Activated naive CD8-positive, alpha-beta T cell treated with anti-CD3 and anti-CD28 coated beads, Interleukin-2, amount 50 U/mL, for 24 hours (primary cell): Measurements from ENCODE around the gene METTL13.

Experiments
- ATAC-seq: fragments of 150-1000 bp; cut with Tn5 transposase; one replicate; pipeline ENCODE4 v1.10.0; 2021
- DNase-seq: peaks from one replicate; pipeline ENCODE4 v3.0.0; 2021
- H3K27ac Mint-ChIP-seq: one replicate; pipeline ENCODE4 v1.8.0; 2021; ENCODE audit warnings: mild to moderate bottlenecking, mixed read lengths
- H3K27me3 Mint-ChIP-seq: one replicate; pipeline ENCODE4 v1.8.0; 2021; ENCODE audit warnings: mixed read lengths
- H3K36me3 Mint-ChIP-seq: one replicate; pipeline ENCODE4 v1.8.0; 2021; ENCODE audit warnings: low read depth, mixed read lengths
- H3K4me1 Mint-ChIP-seq: one replicate; pipeline ENCODE4 v1.8.0; 2021; ENCODE audit warnings: mixed read lengths
- H3K4me3 Mint-ChIP-seq: one replicate; pipeline ENCODE4 v1.8.0; 2021; ENCODE audit warnings: mild to moderate bottlenecking, moderate library complexity, mixed read lengths
- H3K9me3 Mint-ChIP-seq: one replicate; pipeline ENCODE4 v1.8.0; 2021; ENCODE audit warnings: mixed read lengths

The METTL13 gene

DNA sequence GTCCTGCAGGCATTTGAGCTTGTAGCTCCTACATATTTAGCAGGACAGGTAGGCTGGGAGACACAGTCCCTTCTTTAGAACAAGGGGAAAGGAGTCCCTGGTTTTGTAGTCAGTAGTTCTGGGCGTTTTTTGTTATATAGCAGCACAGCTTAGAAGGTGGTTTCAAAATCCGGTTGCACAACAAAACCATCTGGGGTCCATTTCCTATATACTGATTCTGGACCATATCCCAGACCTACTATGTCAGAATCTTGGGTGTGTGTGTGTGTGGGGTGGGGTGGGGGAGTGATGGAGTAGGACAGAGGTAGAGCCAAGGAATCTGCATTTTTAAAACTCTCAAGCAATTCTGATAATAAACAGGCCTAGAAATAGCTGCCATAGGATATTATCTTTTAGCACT is 21.6 kb downstream of the METTL13 start:
- ATAC-seq (no peak), DNase-seq (no peak)
- H3K27ac Mint-ChIP-seq = no peak overlapping the region
- H3K9me3 Mint-ChIP-seq = no peaks in the 10 kb centered on the region
- no peak overlapping the region for H3K4me3 Mint-ChIP-seq
- no peaks in the 10 kb centered on the region for H3K27me3 Mint-ChIP-seq
- H3K36me3 Mint-ChIP-seq = peaks cover 8% of the 10 kb centered on the region
- peaks cover 15% of the 10 kb centered on the region for H3K4me1 Mint-ChIP-seq

DNA sequence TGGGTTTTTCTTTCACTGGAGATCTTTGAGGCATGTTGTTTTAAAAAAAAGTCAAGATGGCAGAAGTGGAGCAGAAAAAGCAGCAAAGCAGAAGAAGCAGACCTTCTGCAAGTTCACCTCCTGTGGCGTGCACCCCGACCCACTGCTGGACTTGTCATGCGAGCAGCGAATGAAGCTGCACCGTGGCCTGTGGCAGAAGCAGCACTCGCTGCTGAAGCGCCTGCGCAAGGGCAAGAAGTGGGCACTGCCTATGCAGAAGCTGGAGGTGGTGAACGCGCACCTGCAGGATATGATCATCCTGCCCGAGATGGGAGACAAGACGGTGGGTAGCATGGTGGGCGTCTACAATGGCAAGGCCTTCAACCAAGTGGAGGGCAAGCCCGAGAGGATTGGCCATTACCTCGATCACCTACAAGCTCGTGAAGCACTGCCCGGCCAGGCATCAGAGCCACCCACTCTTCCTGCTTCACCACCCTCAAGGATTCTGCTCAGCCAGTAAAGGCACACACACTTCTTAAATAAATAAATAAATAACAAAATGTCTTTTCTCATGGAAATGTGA is 22.1 kb downstream of the METTL13 start:
- peaks cover 4% of the 10 kb centered on the region for H3K36me3 Mint-ChIP-seq
- no peaks in the 10 kb centered on the region for H3K27me3 Mint-ChIP-seq
- H3K4me3 Mint-ChIP-seq = no peak overlapping the region
- H3K27ac Mint-ChIP-seq = no peak overlapping the region
- ATAC-seq = no peak
- H3K9me3 Mint-ChIP-seq = no peaks in the 10 kb centered on the region
- H3K4me1 Mint-ChIP-seq = peaks cover 15% of the 10 kb centered on the region
- no peak for DNase-seq

DNA sequence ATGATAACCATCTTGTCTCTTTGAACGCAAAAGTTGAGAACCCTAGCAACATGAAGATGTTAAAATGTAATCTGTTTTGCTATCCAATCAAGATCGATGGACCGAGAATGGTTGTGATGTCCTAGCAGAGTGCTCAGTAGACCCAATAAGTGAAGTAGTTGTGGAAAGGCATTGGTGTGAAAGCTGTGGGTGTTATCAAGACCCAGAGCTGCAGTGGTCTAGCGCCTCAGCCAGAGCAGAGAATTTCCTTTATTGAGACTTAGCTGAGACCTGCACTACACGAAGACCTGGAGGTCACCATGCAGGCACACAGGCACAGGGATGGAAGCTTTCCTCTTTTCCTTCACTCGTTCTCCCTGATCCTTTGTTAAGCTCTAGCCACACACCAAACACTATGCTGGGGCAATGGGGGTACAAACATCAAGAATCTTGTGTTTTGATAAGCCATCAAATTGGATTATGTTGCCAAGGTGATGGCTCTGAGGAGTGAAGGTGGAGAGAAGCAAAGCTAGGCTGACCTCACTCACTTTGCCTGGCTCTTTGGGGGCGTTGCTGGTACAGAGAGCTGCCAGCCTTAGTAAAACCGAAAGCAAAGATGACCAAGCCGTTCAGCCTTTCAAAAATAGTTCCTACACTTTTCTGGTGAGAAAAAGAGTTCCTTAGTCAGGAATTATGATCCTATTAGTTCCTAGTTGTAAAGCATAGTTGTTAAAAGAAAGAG is 24.1 kb downstream of the METTL13 start:
- ATAC-seq (peak; percentile 68), DNase-seq (no peak)
- H3K36me3 Mint-ChIP-seq = no peaks in the 10 kb centered on the region
- H3K4me1 Mint-ChIP-seq = peaks cover 15% of the 10 kb centered on the region
- H3K4me3 Mint-ChIP-seq = no peak overlapping the region
- H3K27me3 Mint-ChIP-seq = peaks cover 2% of the 10 kb centered on the region
- no peaks in the 10 kb centered on the region for H3K9me3 Mint-ChIP-seq
- no peak overlapping the region for H3K27ac Mint-ChIP-seq

DNA sequence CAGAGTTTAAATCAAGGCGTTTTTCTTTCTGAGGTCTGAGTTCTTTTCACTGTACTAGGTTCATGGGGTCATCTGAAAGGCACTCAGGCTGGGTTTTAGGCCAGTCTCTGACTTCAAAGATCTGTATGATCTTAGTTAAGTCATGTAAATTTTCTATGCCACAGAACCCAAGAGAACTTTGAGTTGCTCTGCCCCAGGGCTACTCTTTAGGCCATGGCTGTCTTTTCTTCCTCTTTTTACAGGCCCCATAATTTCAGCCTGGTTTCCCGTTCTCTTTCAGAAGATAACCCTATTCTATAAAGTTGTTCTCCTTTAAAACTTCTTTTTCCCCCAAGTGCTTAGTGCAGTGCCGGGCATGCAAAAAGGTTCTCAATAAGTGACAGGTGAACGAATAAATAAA is 26.1 kb downstream of the METTL13 start:
- H3K9me3 Mint-ChIP-seq = no peaks in the 10 kb centered on the region
- DNase-seq = no peak
- peaks cover 2% of the 10 kb centered on the region for H3K27me3 Mint-ChIP-seq
- H3K4me1 Mint-ChIP-seq = peaks cover 12% of the 10 kb centered on the region
- no peaks in the 10 kb centered on the region for H3K36me3 Mint-ChIP-seq
- H3K4me3 Mint-ChIP-seq = no peak overlapping the region
- H3K27ac Mint-ChIP-seq = no peak overlapping the region
- ATAC-seq = no peak

DNA sequence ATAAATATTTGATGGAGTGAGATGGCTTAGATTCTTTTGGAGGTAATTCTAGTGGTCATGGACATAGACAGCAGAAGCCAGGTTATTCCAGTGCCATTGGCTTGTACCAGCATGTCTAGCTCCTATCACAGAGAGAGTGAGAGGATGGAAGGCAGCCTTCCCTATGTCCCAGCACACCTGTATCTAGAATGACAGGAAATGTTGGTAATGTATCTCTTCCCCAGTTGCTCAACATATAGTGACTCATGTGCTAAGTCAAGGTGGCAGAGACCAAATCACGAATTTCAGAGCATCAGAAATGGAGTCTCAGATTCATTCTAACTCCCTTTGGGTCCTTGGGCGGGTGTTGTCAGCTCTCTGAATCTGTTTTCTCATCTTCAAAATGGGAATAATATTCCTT is 28.4 kb downstream of the METTL13 start:
- no peak for ATAC-seq
- H3K27ac Mint-ChIP-seq = no peak overlapping the region
- no peaks in the 10 kb centered on the region for H3K36me3 Mint-ChIP-seq
- no peak overlapping the region for H3K4me3 Mint-ChIP-seq
- peaks cover 2% of the 10 kb centered on the region for H3K27me3 Mint-ChIP-seq
- H3K4me1 Mint-ChIP-seq = peaks cover 14% of the 10 kb centered on the region
- no peaks in the 10 kb centered on the region for H3K9me3 Mint-ChIP-seq
- DNase-seq = no peak

DNA sequence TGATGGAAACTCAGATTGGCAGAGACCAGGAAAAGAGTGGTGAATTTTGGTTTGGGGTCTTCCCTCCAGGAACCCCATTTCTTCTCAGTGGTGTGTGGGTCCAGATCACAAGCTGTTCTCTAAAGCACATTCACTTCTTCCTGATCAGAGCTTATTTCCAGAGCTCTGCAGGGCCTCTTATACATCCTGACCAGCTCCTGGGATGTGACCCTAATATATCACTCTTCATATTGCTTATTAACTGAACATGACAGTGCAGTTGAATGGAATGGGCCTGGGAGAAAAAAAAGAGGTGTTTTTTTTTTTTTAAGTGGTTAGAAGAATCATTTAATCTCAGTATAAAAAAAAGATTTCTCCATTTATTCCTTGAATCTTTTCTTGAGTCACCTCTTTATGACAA is 30.2 kb downstream of the METTL13 start:
- no peak overlapping the region for H3K4me3 Mint-ChIP-seq
- ATAC-seq = no peak

DNA sequence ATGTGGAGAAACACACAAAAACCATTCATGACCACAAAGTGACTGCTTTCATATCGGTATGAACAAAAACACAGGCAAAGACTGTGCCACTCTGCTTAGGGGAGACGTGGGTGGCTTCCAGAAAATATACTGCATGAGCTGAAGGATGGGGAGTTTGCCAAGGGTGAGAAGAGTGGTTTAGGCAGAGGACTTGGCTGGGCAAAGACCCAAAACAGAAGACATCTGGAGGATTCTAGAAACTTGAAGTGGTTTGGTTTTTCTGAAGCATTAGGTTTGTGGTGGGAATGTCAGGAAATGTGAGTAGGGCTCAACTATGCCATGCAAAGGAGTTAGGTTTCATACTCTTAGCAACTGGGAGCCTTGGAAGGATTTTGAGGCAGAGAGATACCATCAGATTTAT is 33.2 kb downstream of the METTL13 start:
- Mint-ChIP-seq H3K9me3 (no peaks in the 10 kb centered on the region), H3K36me3 (no peaks in the 10 kb centered on the region), H3K27ac (no peak overlapping the region), H3K4me1 (peaks cover 18% of the 10 kb centered on the region), H3K4me3 (no peak overlapping the region), H3K27me3 (peaks cover 2% of the 10 kb centered on the region)
- ATAC-seq = no peak
- DNase-seq = no peak

More for the DNA sequence above, 30.2 kb downstream of the METTL13 start:
- H3K4me1 Mint-ChIP-seq = peaks cover 2% of the 10 kb centered on the region
- H3K36me3 Mint-ChIP-seq = no peaks in the 10 kb centered on the region
- peaks cover 2% of the 10 kb centered on the region for H3K27me3 Mint-ChIP-seq
- DNase-seq = no peak
- no peaks in the 10 kb centered on the region for H3K9me3 Mint-ChIP-seq
- H3K27ac Mint-ChIP-seq = no peak overlapping the region

DNA sequence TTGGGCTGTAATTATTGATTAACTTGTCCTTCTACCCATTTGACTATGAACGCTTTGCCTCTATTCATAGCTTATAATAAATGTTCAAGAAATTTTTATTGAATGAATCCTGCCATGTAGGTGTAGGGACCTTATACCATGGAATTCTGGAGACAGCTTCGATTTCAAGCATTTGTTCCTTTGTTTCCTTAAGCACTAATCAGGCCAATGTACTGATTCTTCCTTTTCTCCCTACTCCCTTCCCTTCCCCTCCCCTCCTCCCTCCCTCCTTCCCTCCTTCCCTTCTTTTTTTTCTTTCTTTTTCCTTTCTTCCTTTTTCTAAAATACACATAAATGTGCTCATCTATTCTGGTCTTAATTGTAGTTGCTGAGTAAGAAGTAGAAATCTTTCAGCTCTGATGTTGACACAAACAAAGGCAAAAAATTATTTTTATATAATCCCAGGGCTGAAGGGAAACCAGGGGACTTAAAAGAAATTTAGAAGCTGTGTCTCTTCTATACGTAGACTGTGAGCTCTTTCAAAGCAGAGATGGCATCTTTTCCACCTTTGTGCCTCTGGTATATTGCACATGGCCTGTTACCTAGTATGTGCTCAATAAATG is 34.9 kb downstream of the METTL13 start:
- H3K4me3 Mint-ChIP-seq = no peak overlapping the region
- DNase-seq (no peak), ATAC-seq (no peak)
- H3K27me3 Mint-ChIP-seq = no peaks in the 10 kb centered on the region
- peaks cover 18% of the 10 kb centered on the region for H3K4me1 Mint-ChIP-seq
- H3K27ac Mint-ChIP-seq = no peak overlapping the region
- no peaks in the 10 kb centered on the region for H3K36me3 Mint-ChIP-seq
- H3K9me3 Mint-ChIP-seq = no peaks in the 10 kb centered on the region

DNA sequence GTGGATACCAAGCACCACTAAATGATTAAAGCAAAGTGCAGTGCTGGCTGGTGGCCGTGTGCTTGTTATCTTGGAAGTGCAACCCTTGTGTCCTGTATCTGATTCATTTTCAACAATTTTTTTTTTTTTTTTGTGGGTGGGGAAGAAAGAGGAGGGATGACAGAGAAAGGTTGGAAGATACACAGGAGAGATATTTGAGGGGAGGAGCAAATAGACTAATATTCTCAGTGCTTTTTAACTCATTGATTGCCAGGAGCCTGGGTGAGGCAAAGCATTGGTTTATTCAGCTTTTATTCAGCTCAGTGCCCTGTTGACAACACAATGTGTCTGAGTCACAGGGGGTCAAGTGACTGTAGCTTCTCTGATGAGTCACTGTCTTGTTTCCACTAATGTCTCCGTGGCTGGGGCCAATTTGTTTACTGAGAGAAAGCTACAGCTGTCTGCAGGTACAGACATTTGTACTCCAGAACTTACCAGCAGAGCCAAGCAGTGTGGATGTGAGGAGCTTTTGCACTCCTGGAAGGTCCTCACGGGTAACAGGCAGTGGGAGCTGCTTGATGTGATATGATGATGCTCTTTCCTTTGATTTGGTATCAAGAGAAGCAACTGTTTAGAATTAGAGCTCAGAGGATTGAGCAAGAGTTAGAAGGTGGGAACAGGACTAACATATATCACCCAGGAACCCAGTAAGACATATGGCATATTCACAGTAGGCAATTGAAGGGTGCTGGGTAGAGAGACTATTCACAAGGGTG is 36.2 kb downstream of the METTL13 start:
- no peak overlapping the region for H3K27ac Mint-ChIP-seq
- H3K4me1 Mint-ChIP-seq = peaks cover 18% of the 10 kb centered on the region
- no peak overlapping the region for H3K4me3 Mint-ChIP-seq
- H3K9me3 Mint-ChIP-seq = no peaks in the 10 kb centered on the region
- DNase-seq (peak; percentile 18), ATAC-seq (peak; percentile 98)
- H3K27me3 Mint-ChIP-seq = no peaks in the 10 kb centered on the region
- no peaks in the 10 kb centered on the region for H3K36me3 Mint-ChIP-seq

DNA sequence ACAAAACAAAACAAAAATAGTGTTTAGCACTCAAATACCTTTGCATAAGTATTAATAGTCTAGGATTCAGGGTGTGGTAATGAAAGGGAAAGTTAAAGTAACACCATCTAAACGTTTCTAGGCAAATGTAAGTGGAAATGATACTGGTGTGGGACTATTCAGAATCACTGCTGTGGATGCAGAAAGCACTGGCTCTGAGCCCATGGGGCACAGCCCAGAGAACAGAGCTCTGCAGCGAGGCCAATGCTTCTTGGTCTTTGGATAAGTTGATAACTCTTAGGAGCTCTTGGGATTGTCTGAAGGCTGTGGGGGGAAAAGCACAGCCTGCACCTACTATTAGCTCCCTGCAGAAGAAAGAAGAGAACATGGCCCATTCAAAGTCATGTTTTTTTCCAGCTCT is 38.5 kb downstream of the METTL13 start:
- H3K27ac Mint-ChIP-seq = no peak overlapping the region
- peaks cover 2% of the 10 kb centered on the region for H3K36me3 Mint-ChIP-seq
- H3K4me3 Mint-ChIP-seq = no peak overlapping the region
- ATAC-seq (no peak), DNase-seq (no peak)
- H3K27me3 Mint-ChIP-seq = no peaks in the 10 kb centered on the region
- H3K4me1 Mint-ChIP-seq = peaks cover 16% of the 10 kb centered on the region
- peaks cover 2% of the 10 kb centered on the region for H3K9me3 Mint-ChIP-seq

DNA sequence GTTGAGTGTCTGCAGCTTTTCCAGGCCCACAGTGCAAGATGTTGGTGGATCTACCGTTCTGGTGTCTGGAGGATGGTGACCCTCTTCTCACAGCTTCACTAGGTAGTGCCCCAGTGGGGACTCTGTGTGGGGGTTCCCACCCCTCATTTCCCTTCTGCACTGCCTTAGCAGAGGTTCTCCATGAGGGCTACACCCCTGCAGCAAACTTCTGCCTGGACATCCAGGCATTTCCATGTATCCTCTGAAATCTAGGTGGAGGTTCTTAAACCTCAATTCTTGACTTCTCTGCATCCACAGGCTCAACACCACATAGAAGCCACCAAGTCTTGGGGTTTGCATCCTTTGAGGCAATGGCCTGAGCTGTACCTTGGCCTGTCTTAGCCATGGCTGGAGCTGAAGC is 45.5 kb downstream of the METTL13 start:
- H3K4me3 Mint-ChIP-seq = no peak overlapping the region
- DNase-seq (no peak), ATAC-seq (no peak)
- H3K27ac Mint-ChIP-seq = no peak overlapping the region
- no peaks in the 10 kb centered on the region for H3K27me3 Mint-ChIP-seq
- peaks cover 26% of the 10 kb centered on the region for H3K9me3 Mint-ChIP-seq
- H3K36me3 Mint-ChIP-seq = peaks cover 14% of the 10 kb centered on the region
- H3K4me1 Mint-ChIP-seq = no peaks in the 10 kb centered on the region

DNA sequence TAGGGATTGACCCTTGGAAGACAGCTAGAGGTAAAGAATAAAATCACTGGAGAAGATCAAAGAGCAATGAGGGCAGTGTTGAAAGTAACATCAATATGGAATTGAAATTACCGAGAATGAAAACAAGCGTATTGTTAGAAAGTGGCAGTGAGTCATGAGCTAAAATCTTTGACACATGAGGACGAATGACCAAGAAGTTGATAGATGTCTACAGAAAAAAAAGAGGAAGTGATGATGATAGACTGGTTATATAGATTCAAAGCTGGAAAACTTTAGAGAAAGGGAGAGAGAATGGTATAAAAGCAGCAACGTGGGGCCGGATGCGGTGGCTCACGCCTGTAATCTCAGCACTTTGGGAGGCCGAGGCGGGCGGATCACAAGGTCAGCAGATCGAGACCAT is 47.3 kb downstream of the METTL13 start:
- no peak for ATAC-seq
- Mint-ChIP-seq H3K4me1 (no peaks in the 10 kb centered on the region), H3K36me3 (peaks cover 14% of the 10 kb centered on the region), H3K9me3 (peaks cover 26% of the 10 kb centered on the region), H3K27me3 (no peaks in the 10 kb centered on the region), H3K4me3 (no peak overlapping the region), H3K27ac (no peak overlapping the region)
- DNase-seq = no peak

DNA sequence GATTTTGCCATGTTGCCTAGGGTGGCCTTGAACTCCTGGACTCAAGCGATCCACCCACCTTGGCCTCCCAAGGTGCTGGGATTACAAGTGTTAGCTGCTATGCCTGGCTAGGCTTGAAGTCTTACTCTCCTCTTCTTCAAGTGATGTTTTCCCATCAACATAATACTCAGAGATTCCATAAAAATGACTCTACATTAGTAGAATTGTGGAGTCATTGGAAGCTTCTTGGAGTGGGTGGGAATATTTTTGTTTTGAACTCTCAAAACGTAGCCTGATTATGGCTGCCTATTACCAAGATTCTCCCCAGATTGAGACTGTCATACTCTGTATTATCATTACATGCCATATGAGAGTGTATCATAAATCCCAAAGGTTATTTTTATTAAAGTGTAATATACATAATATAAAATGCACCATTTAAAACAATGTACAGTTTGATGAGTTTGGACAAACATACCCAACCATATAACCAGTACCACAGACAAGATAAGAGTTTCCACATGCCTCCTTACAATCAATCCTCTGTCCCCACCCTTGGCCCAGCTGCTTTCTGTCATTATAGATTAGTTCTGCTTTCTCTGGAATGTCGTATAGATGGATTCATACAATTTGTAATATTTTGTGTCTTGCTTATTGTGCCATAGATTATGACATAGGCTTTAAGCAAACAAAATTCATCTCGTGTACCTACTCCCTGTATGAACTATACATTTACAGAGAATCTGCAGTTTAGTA is 51.8 kb downstream of the METTL13 start:
- Mint-ChIP-seq H3K36me3 (no peaks in the 10 kb centered on the region), H3K27ac (no peak overlapping the region), H3K4me1 (no peaks in the 10 kb centered on the region), H3K27me3 (no peaks in the 10 kb centered on the region), H3K9me3 (no peaks in the 10 kb centered on the region), H3K4me3 (no peak overlapping the region)
- no peak for ATAC-seq
- DNase-seq = no peak

DNA sequence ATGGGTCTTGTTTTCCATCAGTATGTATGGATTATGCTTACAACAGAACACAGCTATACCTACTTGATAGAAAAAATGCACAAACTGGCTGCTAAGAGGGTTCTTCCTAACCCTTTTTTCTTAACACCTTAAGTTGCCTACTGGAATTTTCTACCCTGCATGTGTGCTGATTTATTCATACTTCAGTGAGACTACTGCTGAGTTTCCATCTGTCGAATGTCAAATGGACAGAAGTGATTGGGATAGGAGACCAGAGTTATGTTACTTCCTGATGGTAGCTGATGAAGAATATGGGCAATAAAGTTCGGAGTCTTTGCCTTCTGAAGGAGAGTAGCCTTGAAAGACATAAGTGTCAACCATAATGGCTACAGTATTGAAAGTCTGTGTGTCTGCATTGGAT is 53.4 kb downstream of the METTL13 start:
- Mint-ChIP-seq H3K27ac (no peak overlapping the region), H3K9me3 (no peaks in the 10 kb centered on the region), H3K4me3 (no peak overlapping the region), H3K27me3 (no peaks in the 10 kb centered on the region), H3K4me1 (no peaks in the 10 kb centered on the region), H3K36me3 (no peaks in the 10 kb centered on the region)
- DNase-seq (no peak), ATAC-seq (no peak)
